ENCODE results near the gene ENOX2.

The ENOX2 gene

GRCh38 chrX:130615941-130616340 is 287.1 kb downstream of the ENOX2 start:
- DNase-seq, result no peak

- DNase-seq, result no peak
Measured at GRCh38 chrX:130607431-130607830, 295.6 kb downstream of the ENOX2 start.

DNA sequence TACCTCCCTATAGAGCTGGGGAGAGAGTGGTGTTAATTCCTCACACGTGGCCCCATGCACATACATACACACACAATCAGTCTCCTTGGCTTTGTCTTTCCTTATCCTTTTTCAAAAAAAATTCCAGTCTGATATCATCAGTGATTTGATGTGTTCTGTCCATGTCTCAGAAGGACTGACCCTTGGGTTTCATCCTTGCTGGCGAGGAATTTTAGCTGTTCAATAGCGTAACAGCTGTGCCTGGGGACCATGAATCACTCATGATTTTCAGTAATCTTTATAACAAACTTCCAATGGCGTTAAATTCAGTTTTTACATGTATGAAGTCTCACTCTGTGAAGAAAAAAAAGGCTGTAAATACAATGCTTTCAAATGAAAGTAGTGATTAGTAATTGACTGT is 296.6 kb downstream of the ENOX2 start:
- no peak for DNase-seq

DNA sequence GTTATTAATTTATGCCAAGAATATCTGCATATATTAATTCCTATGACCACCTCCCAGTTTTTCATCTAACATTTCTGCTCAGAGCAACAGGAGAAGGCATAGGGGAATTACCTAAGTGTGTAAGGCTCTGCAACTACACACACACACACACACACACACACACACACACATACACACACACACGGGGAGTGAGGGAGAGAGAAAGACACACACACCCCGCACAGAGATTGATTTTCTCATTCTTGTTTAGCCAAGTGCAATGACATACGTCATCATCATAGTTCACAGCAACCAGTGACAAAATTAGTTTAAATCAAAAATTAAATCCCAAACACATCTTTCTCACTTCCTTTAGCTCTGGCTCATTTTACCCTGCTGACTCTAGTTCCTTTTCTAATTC is 298.1 kb downstream of the ENOX2 start:
- DNase-seq, result no peak

DNA sequence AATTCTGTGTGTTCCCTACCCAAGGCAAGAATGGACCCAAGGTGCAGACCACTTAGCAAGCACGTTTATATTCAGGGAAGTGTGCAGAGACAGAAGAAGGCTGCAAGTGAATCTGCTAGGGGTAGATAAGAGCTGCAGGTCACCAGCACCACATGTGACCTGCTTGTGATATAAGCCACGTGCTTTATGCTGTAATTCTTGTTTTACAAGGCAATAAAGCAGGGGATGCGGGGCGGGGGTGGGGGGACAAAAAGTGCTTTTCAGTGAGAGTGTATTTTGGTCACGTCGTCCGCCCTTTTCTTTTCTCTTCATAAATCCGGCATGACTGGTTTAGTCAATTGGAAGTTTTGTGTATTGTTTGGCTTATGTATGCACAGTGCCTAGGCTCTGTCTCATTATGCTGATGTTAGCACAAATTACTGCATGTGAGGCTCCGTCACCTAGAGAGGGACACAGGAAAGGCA is 308.5 kb downstream of the ENOX2 start:
- DNase-seq, result no peak

- DNase-seq, result no peak
Measured at GRCh38 chrX:130593911-130594310, 309.1 kb downstream of the ENOX2 start.

DNA sequence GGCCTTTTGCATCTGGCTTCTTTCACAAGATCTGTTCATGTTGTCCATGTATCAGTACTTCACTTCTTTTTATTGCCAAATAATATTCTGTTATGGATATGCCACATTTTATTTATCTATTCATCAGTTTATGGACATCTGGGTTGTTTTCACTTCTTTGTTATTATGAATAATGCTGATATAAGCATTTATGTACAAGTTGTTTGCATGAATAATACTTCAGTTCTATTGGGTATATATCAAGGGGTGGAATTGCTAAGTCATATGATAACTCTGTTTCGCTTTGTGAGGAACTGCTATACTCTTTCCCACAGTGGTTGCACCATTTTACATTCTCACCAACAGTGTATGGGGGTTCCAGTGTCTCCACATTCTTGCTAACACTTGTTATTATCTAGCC is 310.8 kb downstream of the ENOX2 start:
- DNase-seq, result no peak

DNA sequence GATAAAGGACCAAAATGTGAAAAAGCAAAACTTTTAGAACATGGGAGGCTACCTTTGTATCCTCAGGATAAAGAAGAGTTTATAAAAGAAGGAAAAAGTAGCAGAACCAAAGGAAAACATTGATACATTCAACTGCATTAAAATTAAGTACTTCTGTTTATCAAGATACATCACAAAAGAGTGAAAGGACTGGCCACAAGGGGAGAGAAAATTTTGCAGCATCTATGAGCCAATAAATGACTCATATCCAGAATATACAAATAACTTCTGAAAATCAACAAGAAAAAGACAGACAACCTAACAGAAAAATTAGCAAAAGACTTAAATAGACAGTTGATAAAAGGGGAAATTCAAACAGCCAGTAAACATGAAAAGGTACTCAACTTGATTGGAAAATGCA is 324.1 kb downstream of the ENOX2 start:
- no peak for DNase-seq

DNA sequence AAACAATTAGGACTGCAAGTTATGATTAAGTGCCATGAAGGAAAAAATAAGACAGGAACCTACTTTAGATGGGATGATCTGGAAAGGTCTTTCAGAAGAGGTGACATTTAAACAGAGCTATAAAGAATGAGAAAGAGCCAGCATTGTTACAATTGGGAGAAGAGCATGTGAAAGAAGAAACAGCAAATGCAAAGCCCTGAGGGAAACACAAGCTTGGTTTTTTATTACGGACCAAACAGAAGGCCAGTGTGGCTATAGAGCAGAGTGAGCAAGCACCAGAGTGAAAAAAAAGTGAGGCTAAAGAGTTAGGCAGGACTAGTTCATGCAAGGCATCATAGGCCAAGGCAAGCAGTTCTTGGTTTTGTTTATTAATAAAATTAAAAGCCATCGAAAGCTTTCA is 325.6 kb downstream of the ENOX2 start:
- no peak for DNase-seq

GRCh38 chrX:130575831-130576389 is 327.1 kb downstream of the ENOX2 start:
- DNase-seq, result no peak
